Stimulated activated CD8-positive, alpha-beta memory T cell treated with anti-CD3 and anti-CD28 coated beads, Interleukin-15, amount 100 ng/mL, for 48 hours (primary cell): ENCODE data around the gene ALOX15.
"Not testable (repeated sequence)": the region's sequence is repeated elsewhere in the genome, so short reads cannot be mapped to it uniquely, and the experiment has no call there.

Experiments
- DNase-seq, 2 donors: peaks; one replicate each; pipeline ENCODE4 v3.0.0-alpha.2; 2020; ENCODE audit warnings: low read depth in 2 of 2

The ALOX15 gene

DNA sequence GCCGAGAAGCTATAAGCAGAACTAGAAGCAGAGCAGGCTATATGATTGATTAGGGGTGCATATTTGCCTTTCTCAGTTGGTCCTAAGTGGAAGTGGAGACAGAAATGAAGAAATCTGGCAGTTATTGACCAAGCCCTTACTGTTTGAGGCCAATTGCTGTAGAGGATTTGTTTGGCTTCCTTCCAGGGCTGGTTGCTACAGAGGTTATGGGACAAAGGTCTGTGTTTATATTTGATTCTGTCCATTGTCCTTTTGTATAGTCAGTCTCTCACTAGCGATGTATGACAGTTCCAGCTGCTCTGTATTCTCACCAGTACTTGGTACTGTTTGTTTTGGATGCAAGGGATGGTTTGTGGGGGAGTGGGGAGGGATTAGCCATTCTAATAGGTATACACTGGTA, 7.3 kb upstream of the ALOX15 start:
- no peak for DNase-seq

GRCh38 chr17:4645642-4646041, 4.2 kb upstream of the ALOX15 start:
- no peak for DNase-seq

DNA sequence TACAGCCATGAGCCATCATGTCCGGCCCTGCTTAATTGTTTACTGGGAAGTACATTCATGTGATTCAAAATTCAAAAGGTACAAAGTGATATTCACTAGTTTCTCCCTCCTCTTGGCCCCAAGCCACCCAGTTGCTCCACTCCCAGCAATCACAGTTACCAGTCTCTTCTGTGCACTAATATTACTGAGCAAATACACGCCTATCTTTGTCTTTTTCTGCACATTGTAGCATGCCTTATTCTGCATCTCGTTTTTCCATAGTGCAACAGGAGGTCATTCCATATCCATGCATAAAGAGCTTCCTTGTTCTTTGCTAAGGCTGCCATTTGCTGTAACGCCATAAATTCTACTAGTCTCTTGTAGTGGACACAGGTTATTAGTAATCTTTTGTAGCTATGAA, 2.2 kb upstream of the ALOX15 start:
- no peak for DNase-seq

- no peak for DNase-seq
Measured at GRCh38 chr17:4642286-4642685, 808 bp upstream of the ALOX15 start.

DNA sequence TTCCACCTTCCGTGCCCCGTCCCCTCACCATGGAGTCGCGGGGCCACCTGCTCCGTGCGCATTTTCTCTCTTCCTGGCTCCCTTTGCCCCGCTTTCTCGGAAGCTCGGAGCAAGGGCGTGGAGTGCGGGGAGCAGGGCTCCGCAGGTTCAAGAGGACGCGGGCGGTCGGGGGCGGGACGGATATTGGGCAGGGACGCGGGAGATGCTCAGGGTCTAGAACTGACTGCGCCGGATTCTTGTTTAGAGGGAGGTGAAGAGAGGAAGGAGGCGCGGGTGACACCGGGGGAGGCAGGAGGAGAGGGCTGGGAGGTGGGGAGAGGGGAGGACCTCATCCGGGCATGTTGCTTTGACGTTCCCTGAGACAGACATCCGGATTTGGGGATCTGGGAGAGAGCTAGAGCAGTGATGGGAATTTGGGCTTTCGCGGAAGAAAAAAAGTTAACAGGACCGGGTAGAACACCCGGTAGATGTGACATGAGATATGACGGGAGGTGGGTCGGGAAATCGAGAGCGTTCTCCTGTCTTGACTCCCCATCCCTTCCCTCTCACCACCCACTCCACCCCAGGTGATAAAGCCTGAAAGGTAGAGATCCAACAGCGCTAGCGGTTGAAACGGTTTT, 799 bp downstream of the ALOX15 start:
- DNase-seq = not testable (repeated sequence)

DNA sequence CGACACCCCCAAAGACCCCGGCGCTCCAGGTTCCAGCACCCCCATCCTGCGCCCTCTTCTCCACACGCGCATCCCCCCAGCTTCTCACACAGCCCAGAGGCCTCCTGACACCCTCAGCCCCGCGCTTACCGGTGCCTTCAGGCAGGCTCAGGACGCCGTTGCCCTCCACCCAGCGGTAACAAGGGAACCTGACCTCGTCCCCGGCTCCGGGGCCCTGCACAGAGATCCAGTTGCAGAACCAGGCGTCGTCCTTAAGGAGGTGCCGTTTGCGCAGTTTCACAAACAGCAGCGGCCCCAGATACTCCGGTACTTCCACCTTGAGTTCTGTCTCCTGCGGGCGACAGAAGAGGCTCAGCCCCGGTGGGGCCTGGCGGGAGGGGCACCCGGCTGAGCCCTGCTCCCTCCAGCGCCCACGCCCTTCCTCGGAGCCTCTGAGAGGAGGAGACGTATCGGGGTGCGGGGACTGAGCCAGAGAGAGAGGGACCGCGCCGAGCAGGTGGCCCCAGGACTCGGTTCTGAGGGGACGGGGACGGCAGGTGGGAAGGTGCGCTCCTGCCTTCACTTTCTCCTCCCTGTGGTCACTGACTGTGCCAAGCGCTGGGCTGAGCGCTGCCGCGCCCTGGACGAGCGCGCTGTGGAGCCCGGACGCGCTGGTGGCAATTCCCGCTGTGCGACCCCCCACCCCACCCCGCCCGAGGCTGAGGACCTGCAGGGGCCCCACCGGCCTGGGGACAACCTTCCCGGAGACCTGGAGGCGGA, 2.0 kb downstream of the ALOX15 start:
- DNase-seq = not testable (repeated sequence)

DNA sequence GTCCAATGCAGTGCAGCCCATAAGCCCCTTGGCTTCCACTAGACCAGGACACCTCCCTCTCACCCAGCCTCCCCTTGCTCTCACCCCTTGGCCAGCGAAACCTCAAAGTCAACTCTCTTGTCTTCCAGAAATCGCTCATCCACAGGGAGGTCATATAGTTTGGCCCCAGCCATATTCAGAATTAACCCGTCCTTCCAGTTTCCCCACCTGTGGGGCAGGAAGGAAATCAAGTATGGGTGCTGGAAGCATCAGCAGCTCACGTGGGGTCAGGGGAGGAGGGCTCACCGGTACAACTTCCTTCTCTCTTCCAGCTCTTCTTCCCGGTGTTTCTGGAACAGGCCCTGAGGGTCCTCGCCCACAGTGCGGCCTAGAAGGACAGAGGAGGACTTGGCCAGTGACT, 2.7 kb downstream of the ALOX15 start:
- not testable (repeated sequence) for DNase-seq

DNA sequence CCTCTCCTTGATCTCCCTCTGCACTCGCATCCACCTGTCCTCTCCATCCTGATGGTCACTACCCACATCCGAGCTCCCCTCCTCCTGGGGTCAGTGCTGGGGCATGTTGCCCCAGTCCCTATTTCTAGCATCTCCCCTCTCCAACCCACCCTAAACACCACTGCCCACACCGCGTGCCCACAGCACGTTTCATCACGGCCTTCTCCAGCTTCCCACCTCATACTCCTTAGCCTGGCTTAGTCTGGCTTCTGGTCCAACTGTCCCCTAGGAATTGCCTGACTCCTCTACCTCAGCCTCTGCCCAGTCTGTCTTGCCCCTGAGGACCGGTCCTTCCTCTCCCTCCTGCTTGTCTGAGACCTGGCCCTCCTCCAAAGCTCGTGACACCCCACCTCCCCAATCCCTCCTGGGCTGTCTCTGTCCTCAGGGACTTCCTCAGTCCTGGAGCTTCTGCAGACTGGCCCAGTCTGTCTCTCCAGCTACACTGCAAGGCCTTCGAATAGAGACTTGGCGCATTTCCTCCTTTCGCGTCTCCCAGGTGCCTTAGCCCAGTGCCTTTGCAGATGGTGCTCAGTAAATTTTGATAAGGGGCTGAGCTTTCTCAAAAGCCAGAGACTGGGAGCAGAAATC, 4.9 kb downstream of the ALOX15 start:
- no peak for DNase-seq

- no peak for DNase-seq
Measured at GRCh38 chr17:4635823-4636375, 5.6 kb downstream of the ALOX15 start.

DNA sequence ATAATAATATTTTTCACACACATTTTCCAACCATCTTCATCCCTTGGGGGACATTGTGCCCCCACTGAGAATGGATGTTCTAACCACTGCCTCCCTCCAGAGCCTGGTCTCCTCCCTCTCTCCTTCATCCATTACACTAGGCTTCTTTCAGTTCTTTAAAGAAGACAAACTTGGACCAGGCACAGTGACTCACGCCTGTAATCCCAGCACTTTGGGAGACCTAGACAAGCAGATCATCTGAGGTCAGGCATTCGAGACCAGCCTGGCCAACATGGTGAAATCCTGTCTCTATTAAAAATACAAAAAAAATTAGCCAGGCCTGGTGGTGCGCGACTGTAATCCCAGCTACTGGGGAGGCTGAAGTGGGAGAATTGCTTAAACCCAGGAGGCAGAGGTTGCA, 6.5 kb downstream of the ALOX15 start:
- DNase-seq = no peak

- no peak for DNase-seq
Measured at GRCh38 chr17:4633643-4634042, 7.8 kb downstream of the ALOX15 start.

DNA sequence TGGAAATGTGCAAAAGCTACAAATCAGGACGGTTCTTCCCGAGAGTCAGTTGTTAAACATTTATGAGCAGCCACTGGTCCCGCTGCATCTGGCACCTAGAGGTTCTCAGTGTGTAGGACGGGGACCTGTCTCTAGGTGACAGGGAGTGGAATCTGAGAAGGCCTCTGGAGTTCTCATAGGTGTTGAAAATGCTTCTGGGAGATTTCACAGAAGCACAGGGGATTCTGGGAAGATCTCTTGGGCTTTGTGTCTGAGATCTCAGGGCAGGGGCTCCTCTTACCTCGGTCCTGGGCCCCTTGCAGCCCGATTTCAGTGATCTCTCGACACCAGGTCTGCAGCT, 8.9 kb downstream of the ALOX15 start:
- no peak for DNase-seq

- no peak for DNase-seq
Measured at GRCh38 chr17:4631836-4632580, 9.5 kb downstream of the ALOX15 start.

GRCh38 chr17:4631431-4631830, 10.0 kb downstream of the ALOX15 start:
- DNase-seq = no peak

- no peak for DNase-seq
Measured at GRCh38 chr17:4626734-4627256, 14.7 kb downstream of the ALOX15 start.

DNA sequence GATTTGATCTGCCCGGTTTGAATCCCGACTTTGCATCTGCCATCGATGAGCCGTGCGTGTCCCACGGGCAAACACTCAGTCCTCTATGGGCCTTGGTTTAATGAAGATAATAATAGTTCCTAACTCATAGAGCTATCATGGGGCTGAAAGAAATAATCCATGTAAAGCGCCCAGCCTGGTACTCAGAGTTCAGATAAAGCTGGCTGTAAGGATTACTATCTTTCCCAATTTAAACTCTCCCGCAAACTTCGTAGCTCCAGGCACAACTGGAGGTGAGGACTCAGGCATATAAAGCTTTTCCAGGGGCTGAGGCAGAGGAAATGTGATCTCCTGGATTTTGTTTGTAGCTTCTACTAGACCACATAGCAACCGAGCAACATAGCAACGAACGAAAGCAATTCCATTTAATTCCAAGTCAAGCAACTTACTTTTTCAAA, 16.3 kb downstream of the ALOX15 start:
- DNase-seq = no peak

- not testable (repeated sequence) for DNase-seq
Measured at GRCh38 chr17:4624451-4624911, 17.0 kb downstream of the ALOX15 start.

- no peak for DNase-seq
Measured at GRCh38 chr17:4623249-4623648, 18.2 kb downstream of the ALOX15 start.

GRCh38 chr17:4622375-4622774, 19.1 kb downstream of the ALOX15 start:
- DNase-seq = no peak

DNA sequence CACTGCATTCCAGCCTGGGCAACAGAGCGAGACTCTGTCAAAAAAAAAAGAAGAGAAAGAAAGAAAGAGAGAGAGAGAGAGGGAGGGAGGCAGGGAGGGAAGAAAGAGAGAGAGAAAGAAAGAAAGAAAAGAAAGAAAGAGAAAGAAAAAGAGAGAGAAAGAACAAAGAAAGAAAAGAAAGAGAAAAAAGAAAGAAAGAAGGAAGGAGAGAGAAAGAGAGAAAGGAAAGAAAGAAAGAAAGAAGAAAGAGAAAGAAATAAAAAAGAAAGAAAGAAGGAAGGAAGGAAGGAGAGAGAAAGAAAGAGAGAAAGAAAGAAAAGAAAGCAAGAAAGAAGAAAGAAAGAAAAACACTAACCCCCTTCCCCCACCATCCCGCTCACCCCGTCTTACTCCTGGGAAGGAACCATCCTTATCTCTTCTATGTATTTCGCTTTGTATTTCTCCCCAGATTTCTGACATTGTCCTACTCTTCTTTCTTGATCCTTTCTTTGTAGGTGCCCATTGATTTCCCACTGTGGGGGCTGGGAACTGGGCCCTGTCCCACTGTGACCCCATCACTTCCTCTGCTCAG, 20.9 kb downstream of the ALOX15 start:
- no peak for DNase-seq

DNA sequence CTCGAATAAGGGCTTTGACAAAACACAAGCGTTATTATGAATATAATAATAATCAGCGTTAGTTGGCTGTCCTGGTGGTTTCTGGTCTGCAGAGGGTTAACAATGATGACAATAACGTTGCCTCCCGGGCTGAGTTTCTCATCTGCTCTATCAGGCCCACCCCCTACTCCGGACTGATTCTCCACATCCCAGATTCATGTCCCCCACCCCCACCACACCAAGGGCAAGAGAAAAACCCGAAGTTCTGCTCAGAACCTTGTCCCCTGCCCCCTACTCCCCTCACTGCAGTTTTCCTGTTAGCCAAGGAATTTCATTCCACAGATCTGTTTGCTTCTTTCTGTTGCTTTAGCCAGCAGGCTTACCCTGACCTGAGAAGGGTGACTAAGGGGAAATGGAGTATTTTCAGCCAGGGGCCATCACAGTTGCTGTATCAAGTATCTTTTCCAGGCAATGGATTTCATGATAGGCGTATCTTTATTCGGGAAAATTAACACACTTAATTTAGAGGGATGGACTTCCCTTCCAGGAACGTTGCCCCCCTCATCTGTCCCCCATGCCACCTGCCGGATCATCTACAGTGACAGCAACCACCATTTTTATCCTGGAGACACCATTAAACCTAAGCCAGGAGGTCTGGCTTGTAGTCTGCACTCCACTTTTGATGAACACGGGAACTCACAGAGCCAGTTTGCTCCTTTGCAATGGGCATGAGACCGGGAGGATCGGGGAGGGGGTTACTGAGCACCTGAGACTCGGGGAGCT, 23.7 kb downstream of the ALOX15 start:
- no peak for DNase-seq
